ENCODE data around the gene LRRC56. TPM values are rescaled to one million over a fixed set of nuclear protein-coding genes. Genes with fewer than 3 reads are reported as not detected.

The LRRC56 gene
- total and polyA plus RNA-seq, 2 of the 13 experiments (the other 11 are each of a cell fraction or from before 2014, with no cell fraction given): 0.11 to 0.29 TPM

GRCh38 chr11:575313-575995, 38.1 kb downstream of the LRRC56 start (continued):
- TF ChIP-seq, protein P1, sequence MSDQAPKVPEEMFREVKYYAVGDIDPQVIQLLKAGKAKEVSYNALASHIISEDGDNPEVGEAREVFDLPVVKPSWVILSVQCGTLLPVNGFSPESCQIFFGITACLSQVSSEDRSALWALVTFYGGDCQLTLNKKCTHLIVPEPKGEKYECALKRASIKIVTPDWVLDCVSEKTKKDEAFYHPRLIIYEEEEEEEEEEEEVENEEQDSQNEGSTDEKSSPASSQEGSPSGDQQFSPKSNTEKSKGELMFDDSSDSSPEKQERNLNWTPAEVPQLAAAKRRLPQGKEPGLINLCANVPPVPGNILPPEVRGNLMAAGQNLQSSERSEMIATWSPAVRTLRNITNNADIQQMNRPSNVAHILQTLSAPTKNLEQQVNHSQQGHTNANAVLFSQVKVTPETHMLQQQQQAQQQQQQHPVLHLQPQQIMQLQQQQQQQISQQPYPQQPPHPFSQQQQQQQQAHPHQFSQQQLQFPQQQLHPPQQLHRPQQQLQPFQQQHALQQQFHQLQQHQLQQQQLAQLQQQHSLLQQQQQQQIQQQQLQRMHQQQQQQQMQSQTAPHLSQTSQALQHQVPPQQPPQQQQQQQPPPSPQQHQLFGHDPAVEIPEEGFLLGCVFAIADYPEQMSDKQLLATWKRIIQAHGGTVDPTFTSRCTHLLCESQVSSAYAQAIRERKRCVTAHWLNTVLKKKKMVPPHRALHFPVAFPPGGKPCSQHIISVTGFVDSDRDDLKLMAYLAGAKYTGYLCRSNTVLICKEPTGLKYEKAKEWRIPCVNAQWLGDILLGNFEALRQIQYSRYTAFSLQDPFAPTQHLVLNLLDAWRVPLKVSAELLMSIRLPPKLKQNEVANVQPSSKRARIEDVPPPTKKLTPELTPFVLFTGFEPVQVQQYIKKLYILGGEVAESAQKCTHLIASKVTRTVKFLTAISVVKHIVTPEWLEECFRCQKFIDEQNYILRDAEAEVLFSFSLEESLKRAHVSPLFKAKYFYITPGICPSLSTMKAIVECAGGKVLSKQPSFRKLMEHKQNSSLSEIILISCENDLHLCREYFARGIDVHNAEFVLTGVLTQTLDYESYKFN (CRISPR knock-in tag; conservative IDR thresholded peaks at IDR 0.05): peak; percentile 28; the same call in 1 of the 2 replicates
- 0 out of 2 replicates have a peak, but pooled peaks have one; percentile 16 for TF ChIP-seq ZIK1 (CRISPR knock-in tag; IDR thresholded peaks at IDR 0.05; ENCODE audit: borderline replicate concordance, low read depth)
- peak; percentile 15; the same call in 1 of the 2 replicates for TF ChIP-seq ZNF430 (CRISPR knock-in tag; IDR thresholded peaks at IDR 0.05)
- no peak for TF ChIP-seq ISX (CRISPR knock-in tag; conservative IDR thresholded peaks at IDR 0.05)
- TF ChIP-seq SP5 (CRISPR knock-in tag; IDR thresholded peaks at IDR 0.05; ENCODE audit: borderline replicate concordance, low read depth): 0 out of 2 replicates have a peak, but pooled peaks have one; percentile 20
- TF ChIP-seq ZNF446 (CRISPR knock-in tag; IDR thresholded peaks at IDR 0.05): 0 out of 2 replicates have a peak, but pooled peaks have one; percentile 33
- TF ChIP-seq KLF12 (CRISPR knock-in tag; IDR thresholded peaks at IDR 0.05; ENCODE audit: borderline replicate concordance): 0 out of 2 replicates have a peak, but pooled peaks have one; percentile 19
- TF ChIP-seq HOXA3 (CRISPR knock-in tag; IDR thresholded peaks at IDR 0.05): 0 out of 2 replicates have a peak, but pooled peaks have one; percentile 18
- TF ChIP-seq FOXK1 (CRISPR knock-in tag; IDR thresholded peaks at IDR 0.05; ENCODE audit: borderline replicate concordance, low read depth): no peak
- TF ChIP-seq YEATS4 (CRISPR knock-in tag; IDR thresholded peaks at IDR 0.05; ENCODE audit: borderline replicate concordance): peak; percentile 40; the same call in 1 of the 2 replicates
- TF ChIP-seq ZNF83 (CRISPR knock-in tag; IDR thresholded peaks at IDR 0.05; ENCODE audit: borderline replicate concordance): no peak
- TF ChIP-seq, protein P2, sequence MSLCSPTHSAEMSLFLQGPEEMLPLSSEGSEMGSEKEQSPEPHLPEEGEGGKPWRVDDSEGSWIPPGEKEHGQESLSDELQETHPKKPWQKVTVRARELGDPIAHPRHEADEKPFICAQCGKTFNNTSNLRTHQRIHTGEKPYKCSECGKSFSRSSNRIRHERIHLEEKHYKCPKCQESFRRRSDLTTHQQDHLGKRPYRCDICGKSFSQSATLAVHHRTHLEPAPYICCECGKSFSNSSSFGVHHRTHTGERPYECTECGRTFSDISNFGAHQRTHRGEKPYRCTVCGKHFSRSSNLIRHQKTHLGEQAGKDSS (CRISPR knock-in tag; IDR thresholded peaks at IDR 0.05; ENCODE audit: borderline replicate concordance, low read depth): 0 out of 2 replicates have a peak, but pooled peaks have one; percentile 3
- TF ChIP-seq, protein P3, sequence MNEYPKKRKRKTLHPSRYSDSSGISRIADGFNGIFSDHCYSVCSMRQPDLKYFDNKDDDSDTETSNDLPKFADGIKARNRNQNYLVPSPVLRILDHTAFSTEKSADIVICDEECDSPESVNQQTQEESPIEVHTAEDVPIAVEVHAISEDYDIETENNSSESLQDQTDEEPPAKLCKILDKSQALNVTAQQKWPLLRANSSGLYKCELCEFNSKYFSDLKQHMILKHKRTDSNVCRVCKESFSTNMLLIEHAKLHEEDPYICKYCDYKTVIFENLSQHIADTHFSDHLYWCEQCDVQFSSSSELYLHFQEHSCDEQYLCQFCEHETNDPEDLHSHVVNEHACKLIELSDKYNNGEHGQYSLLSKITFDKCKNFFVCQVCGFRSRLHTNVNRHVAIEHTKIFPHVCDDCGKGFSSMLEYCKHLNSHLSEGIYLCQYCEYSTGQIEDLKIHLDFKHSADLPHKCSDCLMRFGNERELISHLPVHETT (CRISPR knock-in tag; conservative IDR thresholded peaks at IDR 0.05): 0 out of 2 replicates have a peak, but pooled peaks have one; percentile 11
- TF ChIP-seq HOMEZ (CRISPR knock-in tag; IDR thresholded peaks at IDR 0.05; ENCODE audit: low read depth): no peak
- TF ChIP-seq TAF1 (CRISPR knock-in tag; IDR thresholded peaks at IDR 0.05): no peak
- 0 out of 2 replicates have a peak, but pooled peaks have one; percentile 27 for TF ChIP-seq SPEN (CRISPR knock-in tag; IDR thresholded peaks at IDR 0.05; ENCODE audit: low read depth)
- TF ChIP-seq, protein P4, sequence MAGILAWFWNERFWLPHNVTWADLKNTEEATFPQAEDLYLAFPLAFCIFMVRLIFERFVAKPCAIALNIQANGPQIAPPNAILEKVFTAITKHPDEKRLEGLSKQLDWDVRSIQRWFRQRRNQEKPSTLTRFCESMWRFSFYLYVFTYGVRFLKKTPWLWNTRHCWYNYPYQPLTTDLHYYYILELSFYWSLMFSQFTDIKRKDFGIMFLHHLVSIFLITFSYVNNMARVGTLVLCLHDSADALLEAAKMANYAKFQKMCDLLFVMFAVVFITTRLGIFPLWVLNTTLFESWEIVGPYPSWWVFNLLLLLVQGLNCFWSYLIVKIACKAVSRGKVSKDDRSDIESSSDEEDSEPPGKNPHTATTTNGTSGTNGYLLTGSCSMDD (CRISPR knock-in tag; IDR thresholded peaks at IDR 0.05): 0 out of 2 replicates have a peak, but pooled peaks have one; percentile 36
- TF ChIP-seq ZNF572 (CRISPR knock-in tag; IDR thresholded peaks at IDR 0.05): 0 out of 2 replicates have a peak, but pooled peaks have one; percentile 32
- TF ChIP-seq NFKB2 (CRISPR knock-in tag; IDR thresholded peaks at IDR 0.05; ENCODE audit: borderline replicate concordance): 0 out of 2 replicates have a peak, but pooled peaks have one; percentile 58
- peak; percentile 29 for TF ChIP-seq HNRNPLL (IDR thresholded peaks at IDR 0.05; ENCODE audit: low read depth, low read length, poor library complexity, severe bottlenecking)
